ENCODE results near the gene FADS2.

DNA sequence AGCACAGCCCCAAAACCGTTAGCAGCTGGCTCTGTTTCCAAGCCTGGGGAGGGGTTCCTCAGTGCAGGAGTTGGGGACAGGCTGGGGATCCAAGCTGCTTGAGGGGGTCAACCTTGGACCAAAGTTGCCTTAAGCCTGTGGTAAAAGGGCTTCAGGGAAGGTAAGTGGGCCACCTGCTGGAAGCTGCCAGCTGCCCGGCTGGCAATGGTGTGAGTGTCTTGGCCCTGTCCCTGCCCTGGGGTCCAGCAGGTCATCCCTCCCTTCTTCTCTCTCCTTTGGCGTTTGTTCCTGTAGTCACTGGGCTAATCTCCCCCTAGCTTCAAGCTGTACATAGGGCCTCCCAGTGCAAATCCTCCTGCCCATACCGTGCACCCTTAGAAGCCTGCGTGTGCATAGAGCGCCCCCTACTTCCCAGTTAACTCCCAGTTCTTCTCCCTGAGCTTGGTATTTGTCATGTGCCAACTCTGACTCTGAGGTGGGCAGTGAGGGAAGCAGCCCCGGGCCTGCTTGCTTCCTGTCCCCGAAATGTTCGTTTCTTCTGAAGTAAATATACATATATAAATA is 40.1 kb upstream of the FADS2 start:
- TF ChIP-seq, protein P1, sequence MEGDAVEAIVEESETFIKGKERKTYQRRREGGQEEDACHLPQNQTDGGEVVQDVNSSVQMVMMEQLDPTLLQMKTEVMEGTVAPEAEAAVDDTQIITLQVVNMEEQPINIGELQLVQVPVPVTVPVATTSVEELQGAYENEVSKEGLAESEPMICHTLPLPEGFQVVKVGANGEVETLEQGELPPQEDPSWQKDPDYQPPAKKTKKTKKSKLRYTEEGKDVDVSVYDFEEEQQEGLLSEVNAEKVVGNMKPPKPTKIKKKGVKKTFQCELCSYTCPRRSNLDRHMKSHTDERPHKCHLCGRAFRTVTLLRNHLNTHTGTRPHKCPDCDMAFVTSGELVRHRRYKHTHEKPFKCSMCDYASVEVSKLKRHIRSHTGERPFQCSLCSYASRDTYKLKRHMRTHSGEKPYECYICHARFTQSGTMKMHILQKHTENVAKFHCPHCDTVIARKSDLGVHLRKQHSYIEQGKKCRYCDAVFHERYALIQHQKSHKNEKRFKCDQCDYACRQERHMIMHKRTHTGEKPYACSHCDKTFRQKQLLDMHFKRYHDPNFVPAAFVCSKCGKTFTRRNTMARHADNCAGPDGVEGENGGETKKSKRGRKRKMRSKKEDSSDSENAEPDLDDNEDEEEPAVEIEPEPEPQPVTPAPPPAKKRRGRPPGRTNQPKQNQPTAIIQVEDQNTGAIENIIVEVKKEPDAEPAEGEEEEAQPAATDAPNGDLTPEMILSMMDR (IDR thresholded peaks at IDR 0.05 in 4 of 5, conservative IDR thresholded peaks at IDR 0.05 in 1 of 5), result no peak
- TF ChIP-seq POLR2A (IDR thresholded peaks at IDR 0.05), result no peak

Data from gastrocnemius medialis (tissue), 4 donors.